HG02885 (cell line): ENCODE results near the gene RUNX1.

Experiments used
- ATAC-seq: cut with Tn5 transposase; IDR thresholded peaks from one replicate; pipeline ENCODE4 v1.9.1; 2021; ENCODE audit warnings: mild to moderate bottlenecking; ENCODE audit not compliant: unreplicated experiment, poor library complexity

The RUNX1 gene

GRCh38 chr21:34888569-34889319 lies 160.4 kb downstream of the RUNX1 start:
- ATAC-seq, result peak; percentile 63

GRCh38 chr21:34887725-34888568 lies 161.2 kb downstream of the RUNX1 start:
- ATAC-seq, result peak; percentile 34

GRCh38 chr21:34887105-34887442 lies 162.0 kb downstream of the RUNX1 start:
- no peak for ATAC-seq

- ATAC-seq, result no peak
Measured at GRCh38 chr21:34886240-34887104, 162.6 kb downstream of the RUNX1 start.

- no peak for ATAC-seq
Measured at GRCh38 chr21:34885626-34886239, 163.4 kb downstream of the RUNX1 start.

- ATAC-seq, result no peak
Measured at GRCh38 chr21:34885125-34885524, 164.0 kb downstream of the RUNX1 start.

- no peak for ATAC-seq
Measured at GRCh38 chr21:34884346-34884929, 164.7 kb downstream of the RUNX1 start.

- ATAC-seq, result no peak
Measured at GRCh38 chr21:34883491-34884271, 165.4 kb downstream of the RUNX1 start.

GRCh38 chr21:34882719-34883131 lies 166.4 kb downstream of the RUNX1 start:
- peak; percentile 76 for ATAC-seq

GRCh38 chr21:34881839-34882371 lies 167.2 kb downstream of the RUNX1 start:
- ATAC-seq, result no peak

- ATAC-seq, result no peak
Measured at GRCh38 chr21:34881421-34881820, 167.7 kb downstream of the RUNX1 start.

- no peak for ATAC-seq
Measured at GRCh38 chr21:34880401-34880800, 168.7 kb downstream of the RUNX1 start.

GRCh38 chr21:34878940-34879339 lies 170.2 kb downstream of the RUNX1 start:
- no peak for ATAC-seq

- ATAC-seq, result no peak
Measured at GRCh38 chr21:34878501-34878900, 170.6 kb downstream of the RUNX1 start.

GRCh38 chr21:34877485-34878128 lies 171.5 kb downstream of the RUNX1 start:
- ATAC-seq, result no peak

GRCh38 chr21:34875830-34876229 lies 173.3 kb downstream of the RUNX1 start:
- ATAC-seq, result no peak

- ATAC-seq, result no peak
Measured at GRCh38 chr21:34874684-34875513, 174.2 kb downstream of the RUNX1 start.
